ACC112 (cell line): ENCODE data around the gene RBM10.

Source experiments
- H2AFZ ChIP-seq: fragments of 200-600 bp; sonication (generic); one replicate; pipeline ENCODE4 v1.6.0; 2017; ENCODE audit warnings: antibody characterized with exemption, low read length; ENCODE audit not compliant: unreplicated experiment
- H3K27ac ChIP-seq: fragments of 200-600 bp; sonication (generic); 2 replicates; pipeline ENCODE4 v1.5.1; 2014; ENCODE audit warnings: low read depth, mild to moderate bottlenecking, antibody characterized with exemption, low read length, moderate library complexity
- H3K27me3 ChIP-seq: fragments of 200-600 bp; sonication (generic); 2 replicates; pipeline ENCODE4 v1.6.1; 2014; ENCODE audit warnings: mild to moderate bottlenecking, antibody characterized with exemption, low read length, moderate library complexity, mixed read lengths; ENCODE audit not compliant: insufficient read depth
- H3K36me3 ChIP-seq: fragments of 200-600 bp; sonication (generic); 2 replicates; pipeline ENCODE4 v1.6.1; 2016; ENCODE audit warnings: mild to moderate bottlenecking, antibody characterized with exemption, low read length, moderate library complexity, mixed read lengths; ENCODE audit not compliant: insufficient read depth
- H3K4me1 ChIP-seq: fragments of 200-600 bp; sonication (generic); one replicate; pipeline ENCODE4 v1.6.1; 2016; ENCODE audit warnings: low read length, mixed read lengths; ENCODE audit not compliant: insufficient read depth, unreplicated experiment, control insufficient read depth
- H3K4me3 ChIP-seq: fragments of 200-600 bp; sonication (generic); 2 replicates; pipeline ENCODE4 v1.5.1; 2014; ENCODE audit warnings: mild to moderate bottlenecking, low read depth, low read length
- H3K79me2 ChIP-seq: fragments of 200-600 bp; sonication (generic); one replicate; pipeline ENCODE4 v1.6.0; 2016; ENCODE audit warnings: low read length; ENCODE audit not compliant: control insufficient read depth, unreplicated experiment, insufficient read depth

The RBM10 gene

DNA sequence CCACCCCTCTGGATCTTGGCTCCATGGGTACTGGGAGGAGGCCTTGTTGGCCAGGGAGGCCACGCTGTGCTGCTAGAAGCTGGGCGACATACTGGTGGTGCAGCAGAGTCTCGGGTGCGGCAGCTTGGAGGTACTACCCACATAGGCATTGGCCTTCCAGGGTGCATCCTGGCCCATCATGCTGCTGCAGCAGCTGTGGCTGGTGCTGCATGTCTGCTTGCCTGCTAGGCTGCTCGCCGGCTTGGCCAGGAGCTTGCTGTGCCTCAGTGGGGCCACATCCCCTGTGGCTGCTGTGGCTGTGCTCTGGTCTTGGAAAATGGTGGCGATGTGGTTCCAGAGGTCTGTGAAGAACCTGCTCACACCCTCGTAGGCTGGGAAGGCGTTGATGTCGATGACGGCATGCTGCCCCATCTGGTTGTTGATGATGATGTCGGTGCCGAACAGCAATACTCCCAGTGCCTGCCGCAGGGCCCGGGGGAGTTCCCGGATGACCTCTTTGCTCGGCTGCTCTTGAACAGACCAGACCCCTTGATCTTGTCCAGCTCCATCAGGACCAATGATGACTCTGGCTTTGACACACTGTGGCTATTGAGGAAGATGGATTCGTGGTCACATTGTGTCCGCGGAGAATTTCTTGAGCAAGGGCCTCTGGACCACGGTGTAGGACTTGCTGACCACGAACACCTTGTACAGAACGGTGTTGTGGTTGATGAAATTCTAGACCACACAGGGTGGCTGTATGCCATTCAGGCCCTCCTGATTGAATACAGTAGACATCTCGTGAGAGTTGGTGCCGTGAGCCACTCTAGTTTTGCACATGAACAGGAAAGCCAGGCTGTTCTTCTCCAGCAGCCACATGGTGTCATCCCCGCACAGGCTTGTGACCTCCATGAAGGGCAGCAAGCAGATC is 11.8 kb downstream of the RBM10 start:
- Histone ChIP-seq H3K36me3 (no peaks in the 10 kb centered on the region), H2AFZ (no peak overlapping the region), H3K79me2 (peaks cover 65% of the 10 kb centered on the region), H3K4me1 (no peaks in the 10 kb centered on the region), H3K27ac (no peak overlapping the region), H3K27me3 (no peaks in the 10 kb centered on the region), H3K4me3 (no peak overlapping the region)

GRCh38 chrX:47158131-47158530 is 13.1 kb downstream of the RBM10 start:
- Histone ChIP-seq H3K27ac (no peak overlapping the region), H3K27me3 (no peaks in the 10 kb centered on the region), H3K36me3 (no peaks in the 10 kb centered on the region), H3K79me2 (peaks cover 67% of the 10 kb centered on the region), H3K4me1 (no peaks in the 10 kb centered on the region), H3K4me3 (no peak overlapping the region), H2AFZ (no peak overlapping the region)

DNA sequence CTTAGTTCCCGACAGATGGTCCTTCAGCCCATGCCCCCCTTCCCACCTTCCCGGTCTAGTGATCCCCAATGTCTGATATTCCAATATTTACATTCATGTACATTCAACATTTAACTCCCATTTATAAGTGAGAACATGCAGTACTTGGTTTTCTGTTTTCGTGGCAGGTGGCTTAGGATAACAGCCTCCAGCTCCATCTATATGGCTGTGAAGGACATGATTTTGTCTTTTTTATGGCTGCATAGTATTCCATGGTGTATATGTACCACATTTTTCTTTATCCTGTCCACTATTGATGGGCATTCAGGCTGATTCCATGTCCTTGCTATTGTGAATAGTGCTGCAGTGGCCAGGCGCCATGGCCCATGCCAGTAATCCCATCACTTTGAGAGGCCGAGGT is 13.8 kb downstream of the RBM10 start:
- Histone ChIP-seq H3K4me1 (no peaks in the 10 kb centered on the region), H3K27ac (no peak overlapping the region), H3K36me3 (no peaks in the 10 kb centered on the region), H3K79me2 (peaks cover 64% of the 10 kb centered on the region), H2AFZ (no peak overlapping the region), H3K4me3 (no peak overlapping the region), H3K27me3 (no peaks in the 10 kb centered on the region)

- Histone ChIP-seq H3K4me3 (no peak overlapping the region), H3K27ac (0 out of 2 replicates have a peak overlapping the region, but pooled peaks have one; percentile 32), H3K36me3 (no peaks in the 10 kb centered on the region), H3K27me3 (no peaks in the 10 kb centered on the region), H3K4me1 (no peaks in the 10 kb centered on the region), H3K79me2 (peaks cover 62% of the 10 kb centered on the region), H2AFZ (no peak overlapping the region)
These were observed 15.8 kb downstream of the RBM10 start for GRCh38 chrX:47160781-47161180.

- H3K27me3 ChIP-seq: no peaks in the 10 kb centered on the region
- no peaks in the 10 kb centered on the region for H3K36me3 ChIP-seq
- H3K4me3 ChIP-seq: no peak overlapping the region
- H2AFZ ChIP-seq: no peak overlapping the region
- no peak overlapping the region for H3K27ac ChIP-seq
- H3K79me2 ChIP-seq: peaks cover 48% of the 10 kb centered on the region
- H3K4me1 ChIP-seq: no peaks in the 10 kb centered on the region
These were observed 18.0 kb downstream of the RBM10 start for GRCh38 chrX:47162927-47163583.

DNA sequence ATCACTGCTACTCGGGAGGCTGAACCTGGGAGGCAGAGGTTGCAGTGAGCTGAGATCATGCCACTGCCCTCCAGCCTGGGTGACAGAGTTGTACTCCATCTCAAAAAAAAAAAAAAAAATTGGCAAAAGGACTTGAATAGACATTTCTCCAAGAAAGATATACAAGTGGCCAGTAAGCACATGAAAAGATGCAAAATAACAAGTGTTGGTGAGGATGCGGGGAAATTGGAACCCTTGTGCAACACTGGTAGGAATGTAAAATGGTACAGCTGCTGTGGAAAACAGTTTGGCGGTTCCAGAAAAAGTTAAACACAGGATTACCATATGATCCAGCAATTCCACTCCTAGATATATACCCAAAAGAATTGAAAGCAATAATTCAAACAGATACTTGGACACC is 19.4 kb downstream of the RBM10 start:
- Histone ChIP-seq H3K79me2 (peaks cover 46% of the 10 kb centered on the region), H3K36me3 (no peaks in the 10 kb centered on the region), H2AFZ (no peak overlapping the region), H3K27ac (no peak overlapping the region), H3K4me1 (no peaks in the 10 kb centered on the region), H3K4me3 (no peak overlapping the region), H3K27me3 (no peaks in the 10 kb centered on the region)

DNA sequence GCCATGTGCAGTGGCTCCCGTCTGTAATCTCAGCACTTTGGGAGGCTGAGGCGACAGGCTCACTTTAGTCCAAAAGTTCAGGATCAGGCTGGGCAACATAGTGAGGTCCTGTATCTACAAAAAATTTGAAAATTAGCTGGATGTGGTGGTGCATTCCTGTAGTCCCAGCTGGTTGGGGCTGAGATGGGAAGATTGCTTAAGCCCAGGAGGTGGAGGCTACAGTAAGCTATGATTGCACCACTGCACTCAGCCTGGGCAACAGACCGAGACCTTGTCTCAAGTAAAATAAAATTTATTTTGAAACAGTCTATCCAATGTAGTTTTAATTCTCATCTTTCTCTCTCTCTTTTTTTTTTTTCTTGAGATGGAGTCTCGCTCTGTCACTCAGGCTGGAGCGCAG is 21.1 kb downstream of the RBM10 start:
- Histone ChIP-seq H2AFZ (no peak overlapping the region), H3K27me3 (no peaks in the 10 kb centered on the region), H3K79me2 (peaks cover 38% of the 10 kb centered on the region), H3K4me3 (no peak overlapping the region), H3K27ac (no peak overlapping the region), H3K4me1 (no peaks in the 10 kb centered on the region), H3K36me3 (no peaks in the 10 kb centered on the region)

DNA sequence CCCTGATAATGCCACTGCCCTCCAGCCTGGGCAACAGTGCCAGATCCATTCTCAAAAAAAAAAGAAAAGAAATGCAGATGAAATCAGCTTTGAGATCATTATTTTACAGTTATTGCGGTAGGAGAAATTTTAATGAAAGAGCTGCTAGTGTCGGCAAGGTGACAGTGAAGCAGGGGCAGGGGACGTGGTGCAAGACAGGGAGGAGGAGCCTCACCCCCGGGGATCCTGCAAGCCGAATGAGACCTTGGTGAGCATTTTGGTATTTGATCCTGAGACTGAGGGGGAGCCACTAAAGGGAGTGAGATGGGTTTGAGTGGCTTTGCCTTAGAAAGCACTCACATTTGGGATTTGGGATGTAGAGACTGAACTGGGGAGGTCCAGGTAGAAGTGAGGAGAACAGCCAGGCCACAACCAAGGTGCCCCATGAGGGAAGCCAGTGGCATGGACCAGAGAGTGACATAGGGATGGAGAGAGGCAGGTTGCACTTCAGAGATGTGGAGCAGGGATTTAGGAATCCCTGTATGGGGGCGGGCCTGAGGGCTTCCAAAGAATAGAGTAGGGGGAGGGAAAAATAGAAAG is 23.6 kb downstream of the RBM10 start:
- Histone ChIP-seq H3K79me2 (peaks cover 19% of the 10 kb centered on the region), H2AFZ (no peak overlapping the region), H3K4me3 (no peak overlapping the region), H3K27me3 (no peaks in the 10 kb centered on the region), H3K4me1 (no peaks in the 10 kb centered on the region), H3K36me3 (no peaks in the 10 kb centered on the region), H3K27ac (no peak overlapping the region)

GRCh38 chrX:47169273-47169672 is 24.3 kb downstream of the RBM10 start:
- no peak overlapping the region for H3K4me3 ChIP-seq
- no peaks in the 10 kb centered on the region for H3K27me3 ChIP-seq
- no peak overlapping the region for H3K27ac ChIP-seq
- H2AFZ ChIP-seq: no peak overlapping the region
- no peaks in the 10 kb centered on the region for H3K36me3 ChIP-seq
- no peaks in the 10 kb centered on the region for H3K4me1 ChIP-seq
- H3K79me2 ChIP-seq: peaks cover 16% of the 10 kb centered on the region

DNA sequence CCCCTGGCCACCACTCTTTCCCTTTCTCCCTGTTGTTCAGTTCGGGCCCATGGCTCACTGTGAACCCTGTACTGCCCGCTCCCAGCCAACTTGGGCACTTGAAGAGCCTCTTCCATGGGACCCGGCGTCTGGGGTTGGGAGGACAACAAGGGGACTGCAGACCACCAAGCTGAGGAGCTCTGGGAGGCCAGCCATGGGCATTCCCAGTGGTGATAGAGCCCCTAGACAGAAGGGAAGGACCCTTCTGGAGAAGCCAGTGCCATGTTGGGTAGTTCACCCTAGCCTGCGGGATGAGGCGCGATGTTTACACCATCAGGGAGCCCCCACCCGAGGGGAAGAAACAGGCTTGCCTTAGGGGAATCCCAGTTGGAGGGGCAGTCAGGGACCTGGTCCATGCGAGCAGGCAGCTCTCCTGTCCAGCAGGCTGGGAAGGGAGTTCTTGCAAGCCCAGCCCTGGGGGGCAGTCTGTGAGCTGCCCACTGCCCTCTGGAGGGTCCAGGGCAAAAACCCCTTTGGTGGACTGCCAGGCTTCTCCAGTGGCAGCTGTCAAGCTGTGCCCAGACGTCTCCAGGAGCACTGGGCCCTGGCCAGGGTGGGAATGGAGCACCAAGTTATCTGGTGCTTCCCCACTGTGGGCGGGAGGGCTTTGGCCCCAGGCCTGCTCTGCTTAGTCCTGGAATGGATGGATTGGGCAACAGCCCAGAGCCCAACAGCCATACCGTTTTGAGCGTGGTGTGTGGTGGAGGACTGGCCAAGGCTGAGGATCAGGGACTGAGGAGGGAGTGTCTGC is 24.9 kb downstream of the RBM10 start:
- Histone ChIP-seq H3K79me2 (peaks cover 10% of the 10 kb centered on the region), H3K4me1 (no peaks in the 10 kb centered on the region), H3K27ac (no peak overlapping the region), H3K36me3 (no peaks in the 10 kb centered on the region), H2AFZ (no peak overlapping the region), H3K4me3 (no peak overlapping the region), H3K27me3 (no peaks in the 10 kb centered on the region)
